Stimulated activated naive CD8-positive, alpha-beta T cell treated with anti-CD3 and anti-CD28 coated beads, Interleukin-15, Interleukin-2, amounts not matched to agents 100 ng/mL and 50 ng/mL, for 24 hours (primary cell): ENCODE results near the gene EVI5L.

Source experiments
- H3K27ac Mint-ChIP-seq: one replicate; pipeline ENCODE4 v1.8.0; 2021; ENCODE audit warnings: mild to moderate bottlenecking, mixed read lengths
- H3K27me3 Mint-ChIP-seq: one replicate; pipeline ENCODE4 v1.8.0; 2021; ENCODE audit warnings: mixed read lengths
- H3K36me3 Mint-ChIP-seq: one replicate; pipeline ENCODE4 v1.8.0; 2021; ENCODE audit warnings: low read depth, mixed read lengths
- H3K4me1 Mint-ChIP-seq: one replicate; pipeline ENCODE4 v1.8.0; 2021; ENCODE audit warnings: low read depth, mixed read lengths
- H3K4me3 Mint-ChIP-seq: one replicate; pipeline ENCODE4 v1.8.0; 2021; ENCODE audit warnings: mild to moderate bottlenecking, mixed read lengths
- H3K9me3 Mint-ChIP-seq: one replicate; pipeline ENCODE4 v1.8.0; 2021; ENCODE audit warnings: mixed read lengths

Gene EVI5L

GRCh38 chr19:7867092-7867844, 37.2 kb downstream of the EVI5L start:
- Mint-ChIP-seq H3K9me3 (no peaks in the 10 kb centered on the region), H3K4me3 (no peak overlapping the region), H3K27me3 (peaks cover 32% of the 10 kb centered on the region), H3K27ac (no peak overlapping the region), H3K4me1 (peaks cover 30% of the 10 kb centered on the region), H3K36me3 (no peaks in the 10 kb centered on the region)

DNA sequence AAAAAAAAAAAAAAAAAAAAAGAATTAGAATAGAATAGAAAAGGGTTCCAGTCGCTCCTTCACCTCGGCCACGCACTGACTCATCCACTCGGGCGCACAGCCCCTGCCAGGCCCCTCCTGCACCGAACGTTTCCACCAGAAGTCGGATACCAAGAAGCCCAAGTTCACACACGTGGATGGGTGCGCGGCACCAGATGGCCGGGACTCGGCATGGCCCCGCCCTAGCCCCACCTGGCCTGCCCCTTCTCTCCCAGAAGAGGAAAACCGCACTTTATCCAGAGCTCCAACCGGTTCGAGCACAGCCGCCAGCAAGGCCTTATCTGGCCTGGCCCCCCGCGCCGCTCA, 38.3 kb downstream of the EVI5L start:
- H3K27me3 Mint-ChIP-seq: peaks cover 38% of the 10 kb centered on the region
- no peaks in the 10 kb centered on the region for H3K9me3 Mint-ChIP-seq
- peak overlapping the region; percentile 74 for H3K4me3 Mint-ChIP-seq
- H3K27ac Mint-ChIP-seq: no peak overlapping the region
- H3K36me3 Mint-ChIP-seq: no peaks in the 10 kb centered on the region
- peaks cover 29% of the 10 kb centered on the region for H3K4me1 Mint-ChIP-seq

DNA sequence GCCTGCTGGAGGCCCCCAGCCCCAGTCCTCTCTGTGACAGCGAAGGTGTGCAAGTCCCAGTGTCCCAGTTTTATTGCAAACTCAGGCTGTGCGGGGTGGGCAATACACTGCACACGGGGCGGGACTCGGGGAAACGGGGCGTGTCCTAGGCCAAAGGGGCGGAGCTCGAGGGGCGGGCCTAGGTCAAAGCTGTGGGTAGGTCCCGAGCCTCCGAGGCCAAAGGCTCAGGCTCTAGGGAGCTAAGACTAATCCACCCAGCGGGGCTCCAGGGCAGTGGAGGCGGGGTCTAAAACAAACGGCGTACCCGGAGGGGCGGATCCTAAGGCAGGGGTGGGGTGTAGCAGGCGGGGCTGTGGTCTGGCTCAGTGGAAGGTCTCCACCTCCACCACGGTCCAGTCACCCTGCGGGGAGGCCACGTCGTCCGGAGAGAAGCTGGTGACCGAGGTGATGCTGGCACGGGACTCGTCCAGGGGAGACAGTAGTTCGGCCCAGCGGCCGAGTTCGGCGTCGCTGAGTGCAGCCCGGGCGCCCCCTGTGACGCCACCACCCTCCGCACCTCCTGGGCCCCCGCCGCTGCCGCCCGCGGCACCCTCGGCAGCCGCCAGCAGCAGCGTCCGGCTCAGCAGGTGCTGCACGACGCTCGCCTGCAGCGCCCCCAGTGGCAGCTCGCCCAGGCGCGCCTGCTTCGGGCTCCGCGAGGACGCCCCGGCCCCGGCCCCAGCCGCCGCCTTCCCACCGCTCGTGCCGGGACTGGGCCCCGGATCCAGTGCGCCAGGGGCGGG, 38.8 kb downstream of the EVI5L start:
- Mint-ChIP-seq H3K4me3 (peak overlapping the region; percentile 74), H3K36me3 (no peaks in the 10 kb centered on the region), H3K27ac (no peak overlapping the region), H3K4me1 (peaks cover 32% of the 10 kb centered on the region), H3K9me3 (no peaks in the 10 kb centered on the region), H3K27me3 (peaks cover 38% of the 10 kb centered on the region)

GRCh38 chr19:7869453-7869909, 39.5 kb downstream of the EVI5L start:
- H3K36me3 Mint-ChIP-seq: no peaks in the 10 kb centered on the region
- no peak overlapping the region for H3K27ac Mint-ChIP-seq
- H3K27me3 Mint-ChIP-seq: peaks cover 34% of the 10 kb centered on the region
- H3K4me1 Mint-ChIP-seq: peaks cover 32% of the 10 kb centered on the region
- no peak overlapping the region for H3K4me3 Mint-ChIP-seq
- no peaks in the 10 kb centered on the region for H3K9me3 Mint-ChIP-seq

- Mint-ChIP-seq H3K27me3 (peaks cover 32% of the 10 kb centered on the region), H3K27ac (no peak overlapping the region)
Measured at GRCh38 chr19:7869910-7870511, 40.0 kb downstream of the EVI5L start.

DNA sequence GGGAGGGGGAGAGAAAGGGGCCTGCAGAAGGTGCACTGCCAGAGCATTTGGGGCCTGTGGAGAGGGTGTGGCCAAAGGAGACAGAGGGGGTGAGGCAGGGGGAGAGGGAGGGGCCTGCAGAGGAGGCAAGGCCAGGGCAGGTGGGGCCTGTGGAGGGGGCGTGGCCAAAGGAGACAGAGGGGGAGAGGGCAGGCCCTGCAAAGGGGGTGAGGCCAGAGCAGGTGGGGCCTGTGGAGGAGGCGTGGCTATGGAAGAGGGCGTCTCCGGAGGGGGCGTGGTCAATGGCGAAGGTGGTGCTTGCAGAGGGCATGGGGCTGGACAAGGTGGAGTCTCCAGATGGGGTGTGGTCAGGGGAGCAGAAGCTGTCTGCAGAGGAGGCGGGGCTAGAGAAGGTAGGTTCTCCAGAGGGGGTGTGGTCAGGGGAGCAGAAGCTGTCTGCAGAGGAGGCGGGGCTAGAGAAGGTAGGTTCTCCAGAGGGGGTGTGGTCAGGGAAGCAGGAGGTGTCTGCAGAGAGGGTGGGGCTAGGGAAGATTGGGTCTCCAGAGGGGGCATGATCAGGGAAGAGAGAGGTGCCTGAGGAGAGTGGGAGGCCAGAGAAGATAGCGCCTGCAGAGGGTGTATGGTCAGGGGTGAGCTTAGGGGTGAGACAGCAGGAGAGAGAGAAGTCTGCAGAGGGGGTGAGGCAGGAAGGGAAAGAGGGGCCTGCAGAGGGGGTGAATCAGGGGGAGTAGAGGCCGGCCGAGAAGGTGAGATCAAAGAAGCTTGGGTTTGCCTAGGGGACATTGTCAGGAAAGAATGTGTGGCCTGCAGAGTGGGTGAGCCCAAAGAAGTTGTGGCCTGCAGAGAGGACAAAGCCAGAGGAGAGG, 40.8 kb downstream of the EVI5L start:
- H3K4me3 Mint-ChIP-seq: no peak overlapping the region
- H3K36me3 Mint-ChIP-seq: no peaks in the 10 kb centered on the region
- no peak overlapping the region for H3K27ac Mint-ChIP-seq
- peaks cover 33% of the 10 kb centered on the region for H3K4me1 Mint-ChIP-seq
- no peaks in the 10 kb centered on the region for H3K9me3 Mint-ChIP-seq
- H3K27me3 Mint-ChIP-seq: peaks cover 27% of the 10 kb centered on the region

More at GRCh38 chr19:7869910-7870511, 40.0 kb downstream of the EVI5L start:
- Mint-ChIP-seq H3K36me3 (no peaks in the 10 kb centered on the region), H3K4me3 (no peak overlapping the region), H3K4me1 (peaks cover 36% of the 10 kb centered on the region), H3K9me3 (no peaks in the 10 kb centered on the region)

DNA sequence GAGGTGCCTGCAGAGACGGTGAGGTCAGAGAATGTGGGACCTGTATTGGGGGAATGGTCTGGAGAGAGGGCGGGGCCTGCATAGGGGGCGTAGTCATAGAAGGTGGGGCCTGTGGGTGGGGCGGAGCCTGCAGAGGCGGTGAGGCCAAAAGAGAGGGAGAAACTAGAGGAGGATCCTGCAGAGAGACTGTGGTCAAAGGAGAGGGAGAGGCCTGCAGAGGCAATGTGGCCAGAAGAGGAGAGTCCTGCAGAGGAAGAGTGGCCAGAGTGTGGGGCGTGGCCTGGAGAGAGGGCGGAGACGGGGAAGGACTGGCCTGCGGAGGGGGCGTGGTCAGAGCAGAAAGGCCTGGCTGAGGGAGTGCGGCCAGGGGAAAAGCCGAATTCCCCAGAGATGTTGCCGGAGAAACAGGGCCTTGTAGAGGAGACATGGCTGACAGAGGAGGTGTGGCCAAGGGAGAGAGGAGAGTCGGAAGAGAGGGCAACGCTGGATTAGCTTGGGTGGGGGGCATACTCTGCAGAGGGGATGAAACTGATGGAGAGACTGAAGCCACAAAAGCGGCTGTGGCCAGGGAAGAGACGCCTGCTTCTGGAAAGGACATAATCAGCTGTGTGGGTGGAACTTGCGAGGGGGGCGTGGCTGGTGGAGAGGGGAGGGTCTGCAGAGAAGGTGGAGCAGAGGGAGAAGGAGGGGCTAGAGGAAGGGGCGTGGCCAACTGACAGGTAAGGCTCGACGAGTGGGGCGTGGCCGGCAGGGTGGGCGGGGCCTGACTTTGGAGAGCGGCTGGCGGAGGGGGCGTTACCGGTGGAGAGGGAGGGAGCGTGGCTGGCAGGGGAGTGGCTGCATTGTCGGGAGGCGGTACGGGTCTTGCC, 41.7 kb downstream of the EVI5L start:
- Mint-ChIP-seq H3K9me3 (no peaks in the 10 kb centered on the region), H3K27me3 (peaks cover 27% of the 10 kb centered on the region), H3K4me1 (peaks cover 33% of the 10 kb centered on the region), H3K4me3 (peak overlapping the region; percentile 10), H3K27ac (peak overlapping the region; percentile 34), H3K36me3 (no peaks in the 10 kb centered on the region)

DNA sequence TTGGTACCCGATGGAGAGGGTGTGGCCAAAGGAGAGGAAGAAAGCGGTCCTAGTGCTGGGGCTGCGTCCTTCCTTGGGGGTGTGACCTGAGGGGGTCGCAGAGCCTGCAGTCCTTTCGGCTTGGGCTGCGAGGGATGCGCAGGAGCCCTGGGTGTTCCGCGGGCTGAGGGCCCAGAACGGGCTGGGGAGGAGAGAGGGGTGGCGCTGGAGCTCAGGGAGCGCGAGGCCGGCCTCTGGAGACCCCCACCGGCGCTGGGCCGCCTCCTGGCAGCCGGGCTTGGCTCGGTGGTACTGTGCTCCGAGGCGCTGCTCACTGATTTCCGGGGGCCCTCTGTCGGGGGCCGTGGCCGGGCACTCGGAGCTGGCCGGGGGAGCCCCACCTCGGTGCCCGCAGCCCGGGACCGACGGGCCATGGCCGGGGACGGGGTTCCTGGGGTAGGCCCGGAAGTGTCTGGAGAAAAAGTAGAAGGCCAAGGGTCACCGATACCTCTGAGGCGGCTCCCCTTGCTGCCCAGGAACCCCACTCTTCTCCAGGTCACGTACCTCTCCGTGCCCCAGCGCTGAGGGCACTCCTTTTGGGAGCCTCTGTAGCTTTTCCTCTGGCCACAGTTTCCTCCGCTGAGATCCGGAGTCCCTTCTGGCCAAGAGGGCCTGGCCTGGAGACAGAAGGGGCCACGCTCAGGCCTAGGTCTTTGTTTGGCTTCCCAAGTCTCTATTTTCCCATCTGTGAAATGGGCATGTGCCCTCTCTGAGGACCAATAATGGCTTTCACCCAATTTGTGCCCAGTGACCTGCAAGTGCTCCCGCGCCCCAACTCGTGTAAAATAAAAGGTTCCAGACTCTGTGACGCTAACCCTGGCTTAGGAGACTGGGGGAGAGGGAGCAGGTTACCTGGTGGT, 42.5 kb downstream of the EVI5L start:
- peaks cover 32% of the 10 kb centered on the region for H3K4me1 Mint-ChIP-seq
- H3K36me3 Mint-ChIP-seq: no peaks in the 10 kb centered on the region
- peaks cover 26% of the 10 kb centered on the region for H3K27me3 Mint-ChIP-seq
- H3K4me3 Mint-ChIP-seq: peak overlapping the region; percentile 10
- no peak overlapping the region for H3K27ac Mint-ChIP-seq
- no peaks in the 10 kb centered on the region for H3K9me3 Mint-ChIP-seq

GRCh38 chr19:7873304-7874075, 43.5 kb downstream of the EVI5L start:
- H3K4me3 Mint-ChIP-seq: peak overlapping the region; percentile 64
- no peak overlapping the region for H3K27ac Mint-ChIP-seq
- H3K27me3 Mint-ChIP-seq: peaks cover 24% of the 10 kb centered on the region
- peaks cover 24% of the 10 kb centered on the region for H3K4me1 Mint-ChIP-seq
- no peaks in the 10 kb centered on the region for H3K36me3 Mint-ChIP-seq
- H3K9me3 Mint-ChIP-seq: no peaks in the 10 kb centered on the region

DNA sequence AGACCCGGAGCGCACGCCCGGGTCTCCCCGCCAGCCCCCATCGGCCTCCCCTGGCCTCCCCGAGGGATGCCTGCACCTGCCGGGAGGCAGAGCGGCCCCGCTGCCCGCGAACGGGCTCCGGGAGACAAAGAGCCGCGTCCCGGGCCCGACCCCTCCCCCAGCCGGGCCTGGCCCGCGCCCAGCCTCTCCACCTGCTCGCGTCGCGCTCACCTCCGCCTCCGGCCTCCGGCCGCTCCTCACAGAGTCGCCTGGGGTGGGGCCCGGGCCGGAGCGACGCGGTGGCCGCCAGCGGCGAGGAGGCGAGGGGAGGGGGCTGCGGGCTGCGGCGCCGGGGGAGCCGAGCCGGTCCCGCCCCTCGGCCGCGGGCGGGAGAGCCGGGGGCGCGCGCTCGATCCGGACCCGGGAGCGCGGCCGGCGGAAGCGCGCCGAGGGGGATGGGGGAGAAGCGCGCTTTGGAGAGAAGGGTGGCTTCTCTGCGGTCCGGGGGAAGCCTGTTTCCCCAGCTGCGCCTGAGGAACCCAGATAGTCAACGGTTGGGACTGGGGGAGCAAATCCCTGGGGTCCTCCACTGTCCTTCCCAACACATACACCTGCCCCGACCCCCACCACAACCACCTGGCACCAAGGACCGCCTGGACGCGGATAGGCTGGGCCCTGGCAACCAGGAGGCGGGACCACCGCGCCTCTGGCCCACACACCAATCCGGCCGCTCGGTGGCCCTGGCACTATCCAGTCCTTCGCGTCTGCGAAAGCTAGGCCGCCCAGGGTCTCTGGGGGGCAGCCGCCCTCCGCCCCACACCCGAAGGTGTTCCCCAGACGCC, 44.3 kb downstream of the EVI5L start, which contains the start of gene PRR36:
Gene PRR36, minus strand, starts transcription at position 315 of the 821 bp plus-strand sequence. CDS start 701 bp downstream, outside the sequence.
- Mint-ChIP-seq H3K27ac (no peak within 1 kb of the TSS), H3K4me3 (peak within 1 kb of the TSS; percentile 64), H3K9me3 (no peaks in the 10 kb centered on the region), H3K27me3 (peaks cover 24% of the 10 kb centered on the region), H3K4me1 (peaks cover 24% of the 10 kb centered on the region), H3K36me3 (no peaks in the 10 kb centered on the region)

- H3K4me1 Mint-ChIP-seq: peaks cover 24% of the 10 kb centered on the region
- H3K27ac Mint-ChIP-seq: no peak overlapping the region
- H3K36me3 Mint-ChIP-seq: no peaks in the 10 kb centered on the region
- H3K9me3 Mint-ChIP-seq: no peaks in the 10 kb centered on the region
- no peak overlapping the region for H3K4me3 Mint-ChIP-seq
- peaks cover 24% of the 10 kb centered on the region for H3K27me3 Mint-ChIP-seq
Measured at GRCh38 chr19:7874897-7875273, 44.9 kb downstream of the EVI5L start.
